Activated CD4-positive, alpha-beta T cell treated with anti-CD3 and anti-CD28 coated beads for 1 hour (primary cell): ENCODE data around the gene FJX1.
"Not testable (repeated sequence)": the region's sequence is repeated elsewhere in the genome, so short reads cannot be mapped to it uniquely, and the experiment has no call there.

Experiments
- DNase-seq: peaks from one replicate; pipeline ENCODE4 v3.0.0-alpha.2; 2020

FJX1 gene

GRCh38 chr11:35635933-35636332 is 17.7 kb downstream of the FJX1 start:
- DNase-seq: no peak

- DNase-seq: no peak
Observed at GRCh38 chr11:35639591-35640179, 21.4 kb downstream of the FJX1 start.

GRCh38 chr11:35641171-35641897 is 23.1 kb downstream of the FJX1 start:
- DNase-seq: no peak

GRCh38 chr11:35641964-35642363 is 23.7 kb downstream of the FJX1 start:
- DNase-seq: no peak

GRCh38 chr11:35647421-35648093 is 29.3 kb downstream of the FJX1 start:
- DNase-seq: no peak

- DNase-seq: no peak
Observed at GRCh38 chr11:35650006-35650405, 31.7 kb downstream of the FJX1 start.

GRCh38 chr11:35650467-35650866 is 32.2 kb downstream of the FJX1 start:
- no peak for DNase-seq

GRCh38 chr11:35651263-35651662 is 33.0 kb downstream of the FJX1 start:
- DNase-seq: no peak

- not testable (repeated sequence) for DNase-seq
Observed at GRCh38 chr11:35652786-35653185, 34.5 kb downstream of the FJX1 start.

- DNase-seq: no peak
Observed at GRCh38 chr11:35654711-35655110, 36.5 kb downstream of the FJX1 start.

GRCh38 chr11:35655254-35655653 is 37.0 kb downstream of the FJX1 start:
- DNase-seq: no peak

GRCh38 chr11:35655856-35656255 is 37.6 kb downstream of the FJX1 start:
- no peak for DNase-seq

GRCh38 chr11:35658020-35658948 is 40.0 kb downstream of the FJX1 start:
- no peak for DNase-seq

- DNase-seq: no peak
Observed at GRCh38 chr11:35661534-35661933, 43.3 kb downstream of the FJX1 start.

- no peak for DNase-seq
Observed at GRCh38 chr11:35662061-35662648, 43.9 kb downstream of the FJX1 start.

GRCh38 chr11:35662649-35663407 is 44.6 kb downstream of the FJX1 start, which contains the start of gene TRIM44:
TSS of gene TRIM44 (plus strand) at chr11:35662775. CDS start at chr11:35663112, 337 bp downstream.
- DNase-seq: peak; percentile 73

GRCh38 chr11:35663408-35663702 is 45.1 kb downstream of the FJX1 start:
- no peak for DNase-seq

GRCh38 chr11:35664977-35665441 is 46.7 kb downstream of the FJX1 start:
- DNase-seq: no peak

GRCh38 chr11:35667257-35667656 is 49.0 kb downstream of the FJX1 start:
- DNase-seq: no peak

GRCh38 chr11:35668350-35668749 is 50.1 kb downstream of the FJX1 start:
- not testable (repeated sequence) for DNase-seq
